Non-pigmented ciliary epithelial cell (primary cell): ENCODE results near the gene GNS.
"Not testable (repeated sequence)": the region's sequence is repeated elsewhere in the genome, so short reads cannot be mapped to it uniquely, and the experiment has no call there.

Source experiments
- DNase-seq: peaks from one replicate; pipeline ENCODE4 v3.0.0-alpha.2; 2010; ENCODE audit warnings: low read depth

Gene GNS

GRCh38 chr12:64779354-64779974 is 20.3 kb upstream of the GNS start:
- DNase-seq = no peak

- not testable (repeated sequence) for DNase-seq
Measured at GRCh38 chr12:64775147-64775736, 16.0 kb upstream of the GNS start.

GRCh38 chr12:64773386-64773785 is 14.2 kb upstream of the GNS start:
- no peak for DNase-seq

- DNase-seq = no peak
Measured at GRCh38 chr12:64767495-64767894, 8.3 kb upstream of the GNS start.

- no peak for DNase-seq
Measured at GRCh38 chr12:64760808-64761573, 1.8 kb upstream of the GNS start.

GRCh38 chr12:64757771-64758170 is 1.4 kb downstream of the GNS start:
- no peak for DNase-seq

GRCh38 chr12:64756376-64756775 is 2.8 kb downstream of the GNS start:
- DNase-seq = no peak

- DNase-seq = no peak
Measured at GRCh38 chr12:64753427-64753826, 5.8 kb downstream of the GNS start.

- no peak for DNase-seq
Measured at GRCh38 chr12:64752833-64753238, 6.4 kb downstream of the GNS start.

GRCh38 chr12:64752032-64752431 is 7.2 kb downstream of the GNS start:
- DNase-seq = no peak

- no peak for DNase-seq
Measured at GRCh38 chr12:64749461-64750200, 9.6 kb downstream of the GNS start.

- no peak for DNase-seq
Measured at GRCh38 chr12:64747695-64748094, 11.5 kb downstream of the GNS start.

- no peak for DNase-seq
Measured at GRCh38 chr12:64746663-64747062, 12.5 kb downstream of the GNS start.

- DNase-seq = no peak
Measured at GRCh38 chr12:64745980-64746379, 13.2 kb downstream of the GNS start.

- no peak for DNase-seq
Measured at GRCh38 chr12:64745259-64745807, 13.9 kb downstream of the GNS start.

GRCh38 chr12:64744422-64745258 is 14.6 kb downstream of the GNS start:
- no peak for DNase-seq

GRCh38 chr12:64743206-64743605 is 16.0 kb downstream of the GNS start:
- no peak for DNase-seq

GRCh38 chr12:64742416-64742815 is 16.8 kb downstream of the GNS start:
- DNase-seq = no peak

GRCh38 chr12:64740646-64741045 is 18.6 kb downstream of the GNS start:
- no peak for DNase-seq

GRCh38 chr12:64739778-64740177 is 19.4 kb downstream of the GNS start:
- DNase-seq = no peak

- no peak for DNase-seq
Measured at GRCh38 chr12:64737539-64737938, 21.7 kb downstream of the GNS start.

- DNase-seq = no peak
Measured at GRCh38 chr12:64736771-64737170, 22.4 kb downstream of the GNS start.
